Smooth muscle cell (in vitro differentiated cells): Measurements from ENCODE around the gene SLC29A1. TPM values are rescaled to one million over a fixed set of nuclear protein-coding genes. Genes with fewer than 3 reads are reported as not detected.

Source experiments
- DNase-seq: peaks from one replicate; lab custom pipeline; 2025; ENCODE audit not compliant: unreplicated experiment; lab: John Stamatoyannopoulos, UW
- H2AFZ ChIP-seq: fragments of 200-600 bp; sonication (generic); 2 replicates; pipeline ENCODE4 v1.6.0; 2016; ENCODE audit warnings: antibody characterized with exemption, low read depth, mild to moderate bottlenecking
- H3F3A ChIP-seq: fragments of 200-600 bp; sonication (generic); 2 replicates; pipeline ENCODE4 v1.6.0; 2017; ENCODE audit warnings: antibody characterized with exemption, low read depth
- H3K27ac ChIP-seq: fragments of 200-600 bp; sonication (generic); 2 replicates; pipeline ENCODE4 v1.5.1; 2016; ENCODE audit warnings: low read depth, mild to moderate bottlenecking
- H3K27me3 ChIP-seq: fragments of 200-600 bp; sonication (generic); 2 replicates; pipeline ENCODE4 v1.6.1; 2016; ENCODE audit warnings: low read depth, mild to moderate bottlenecking
- H3K36me3 ChIP-seq: fragments of 200-600 bp; sonication (generic); 2 replicates; pipeline ENCODE4 v1.5.1; 2016; ENCODE audit warnings: low read depth
- H3K4me1 ChIP-seq: fragments of 200-600 bp; sonication (generic); 2 replicates; pipeline ENCODE4 v1.5.1; 2016; ENCODE audit warnings: low read depth
- H3K4me2 ChIP-seq: fragments of 200-600 bp; sonication (generic); 2 replicates; pipeline ENCODE4 v1.6.0; 2016; ENCODE audit warnings: mild to moderate bottlenecking
- H3K4me3 ChIP-seq: fragments of 200-600 bp; sonication (generic); 2 replicates; pipeline ENCODE4 v1.5.1; 2016; ENCODE audit warnings: mild to moderate bottlenecking
- H3K79me2 ChIP-seq: fragments of 200-600 bp; sonication (generic); 2 replicates; pipeline ENCODE4 v1.6.0; 2016; ENCODE audit warnings: low read depth, mild to moderate bottlenecking
- H3K9ac ChIP-seq: fragments of 200-600 bp; sonication (generic); 2 replicates; pipeline ENCODE4 v1.6.0; 2016; ENCODE audit warnings: low read depth
- H3K9me3 ChIP-seq: fragments of 200-600 bp; sonication (generic); replicated peaks from 2 replicates; pipeline ENCODE4 v1.5.1; 2016; ENCODE audit warnings: low read depth
- H4K20me1 ChIP-seq: fragments of 200-600 bp; sonication (generic); 2 replicates; pipeline ENCODE4 v1.6.0; 2016; ENCODE audit warnings: low read depth
- WGBS: methylation state at CpG from one replicate; pipeline ENCODE4 v1.1.7; 2016; ENCODE audit warnings: low lambda C conversion rate; 5-methylcytosine and 5-hydroxymethylcytosine counted together
- polyA plus RNA-seq: library from polyadenylated mRNA; unstranded; fragments of >200 nt; fragmentation: Nextera tagmentation; extraction: Ambion mirVana; gene quantifications from 2 replicates; pipeline ENCODE4 v1.2.1, GENCODE V29; 2016
- total RNA-seq: library from RNA; depleted of rRNA; stranded (reverse); fragments of >200 nt; gene quantifications from 2 replicates; pipeline ENCODE4 v1.2.3, GENCODE V29; 2014
- TF ChIP-seq, protein P1 (sequence below): fragments of 200-600 bp; sonication (generic); IDR thresholded peaks from 2 replicates; pipeline ENCODE4 v1.5.1; 2017; ENCODE audit warnings: borderline replicate concordance, mild to moderate bottlenecking, antibody characterized with exemption; ENCODE audit not compliant: insufficient read depth, poor library complexity, severe bottlenecking

SLC29A1 gene
- total and polyA plus RNA-seq, 2 experiments from 2014 or later = 7.4 to 8.0 TPM

DNA sequence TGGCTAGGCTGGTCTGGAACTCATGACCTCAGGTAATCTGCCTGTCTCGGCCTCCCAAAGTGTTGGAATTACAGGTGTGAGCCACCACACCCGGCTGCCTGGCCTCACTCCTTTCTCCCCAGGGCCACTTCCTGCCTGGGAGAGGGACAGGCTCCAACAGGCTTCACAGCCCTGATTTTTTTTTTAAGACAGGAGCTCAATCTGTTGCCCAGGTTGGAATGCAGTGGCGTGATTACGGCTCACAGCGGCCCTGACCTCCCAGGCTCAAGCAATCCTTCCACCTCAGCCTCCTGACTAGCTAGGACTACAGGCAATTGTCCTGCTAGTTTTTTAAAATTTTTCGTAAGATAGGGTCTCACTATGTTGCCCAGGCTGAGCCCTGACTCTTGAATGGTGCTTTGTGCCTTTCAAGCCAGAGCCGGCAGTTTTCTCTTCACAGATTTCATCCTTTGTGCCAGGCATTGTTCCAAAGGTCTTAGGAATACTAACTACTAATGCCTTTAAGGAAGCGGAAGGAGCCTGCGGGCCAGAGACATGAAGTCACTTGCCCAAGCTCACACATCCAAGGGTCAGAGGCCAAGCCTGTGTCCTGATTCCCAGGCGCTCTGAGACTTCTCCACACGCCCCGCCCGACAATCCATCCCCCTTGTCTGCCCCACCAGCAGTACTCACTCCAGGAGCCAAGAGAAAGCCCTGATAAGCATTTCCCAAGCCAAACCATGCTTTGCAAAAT lies 45.5 kb upstream of the SLC29A1 start:
- Histone ChIP-seq H3K9ac (no peak overlapping the region), H3K27ac (no peak overlapping the region), H3K36me3 (no peaks in the 10 kb centered on the region), H2AFZ (no peak overlapping the region), H3K4me2 (no peak overlapping the region), H3K27me3 (no peaks in the 10 kb centered on the region), H3K4me3 (no peak overlapping the region), H3K9me3 (no peaks in the 10 kb centered on the region), H4K20me1 (no peaks in the 10 kb centered on the region), H3F3A (no peaks in the 10 kb centered on the region), H3K79me2 (no peaks in the 10 kb centered on the region), H3K4me1 (no peaks in the 10 kb centered on the region)
- TF ChIP-seq, protein P1, sequence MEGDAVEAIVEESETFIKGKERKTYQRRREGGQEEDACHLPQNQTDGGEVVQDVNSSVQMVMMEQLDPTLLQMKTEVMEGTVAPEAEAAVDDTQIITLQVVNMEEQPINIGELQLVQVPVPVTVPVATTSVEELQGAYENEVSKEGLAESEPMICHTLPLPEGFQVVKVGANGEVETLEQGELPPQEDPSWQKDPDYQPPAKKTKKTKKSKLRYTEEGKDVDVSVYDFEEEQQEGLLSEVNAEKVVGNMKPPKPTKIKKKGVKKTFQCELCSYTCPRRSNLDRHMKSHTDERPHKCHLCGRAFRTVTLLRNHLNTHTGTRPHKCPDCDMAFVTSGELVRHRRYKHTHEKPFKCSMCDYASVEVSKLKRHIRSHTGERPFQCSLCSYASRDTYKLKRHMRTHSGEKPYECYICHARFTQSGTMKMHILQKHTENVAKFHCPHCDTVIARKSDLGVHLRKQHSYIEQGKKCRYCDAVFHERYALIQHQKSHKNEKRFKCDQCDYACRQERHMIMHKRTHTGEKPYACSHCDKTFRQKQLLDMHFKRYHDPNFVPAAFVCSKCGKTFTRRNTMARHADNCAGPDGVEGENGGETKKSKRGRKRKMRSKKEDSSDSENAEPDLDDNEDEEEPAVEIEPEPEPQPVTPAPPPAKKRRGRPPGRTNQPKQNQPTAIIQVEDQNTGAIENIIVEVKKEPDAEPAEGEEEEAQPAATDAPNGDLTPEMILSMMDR = no peak
- DNase-seq = no peak
- WGBS = 75% methylated on average over 13 of the region's 13 CpGs

DNA sequence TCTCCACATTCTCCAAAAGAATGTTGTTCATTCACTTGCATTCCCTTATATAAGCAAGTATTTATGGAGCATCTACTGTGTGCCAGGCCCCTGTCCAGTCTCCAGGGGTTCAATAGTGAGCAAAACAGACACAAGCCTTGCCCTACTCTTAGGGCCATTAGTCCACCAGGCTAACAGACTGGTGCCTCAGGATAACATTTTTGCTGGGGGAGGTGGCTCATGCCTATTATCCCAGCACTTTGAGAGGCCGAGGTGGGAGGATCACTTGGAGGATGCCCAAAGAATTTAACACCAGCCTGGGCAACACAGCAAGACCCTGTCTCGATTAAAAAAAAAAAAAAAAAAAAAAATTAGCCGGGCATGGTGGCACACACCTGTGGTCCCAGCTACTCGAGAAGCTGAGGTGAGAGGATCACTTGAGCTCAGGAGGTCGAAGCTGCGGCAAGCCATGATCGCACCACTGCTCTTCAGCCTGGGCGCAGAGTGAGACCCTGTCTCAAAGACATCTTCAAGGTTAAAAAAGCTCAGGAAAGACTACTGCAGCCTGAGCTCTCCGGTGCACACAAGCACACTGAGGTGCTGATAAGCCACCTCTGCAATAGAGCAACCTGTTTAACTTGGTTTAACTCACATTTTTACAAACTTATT lies 44.8 kb upstream of the SLC29A1 start:
- WGBS = 90% methylated on average over 9 of the region's 9 CpGs
- Histone ChIP-seq H2AFZ (no peak overlapping the region), H3K36me3 (no peaks in the 10 kb centered on the region), H3K79me2 (no peaks in the 10 kb centered on the region), H3K4me3 (no peak overlapping the region), H3K27me3 (no peaks in the 10 kb centered on the region), H3K4me2 (no peak overlapping the region), H3K9me3 (no peaks in the 10 kb centered on the region), H3F3A (no peaks in the 10 kb centered on the region), H4K20me1 (no peaks in the 10 kb centered on the region), H3K9ac (no peak overlapping the region), H3K27ac (no peak overlapping the region), H3K4me1 (no peaks in the 10 kb centered on the region)
- TF ChIP-seq, protein P1 = no peak
- DNase-seq = no peak

DNA sequence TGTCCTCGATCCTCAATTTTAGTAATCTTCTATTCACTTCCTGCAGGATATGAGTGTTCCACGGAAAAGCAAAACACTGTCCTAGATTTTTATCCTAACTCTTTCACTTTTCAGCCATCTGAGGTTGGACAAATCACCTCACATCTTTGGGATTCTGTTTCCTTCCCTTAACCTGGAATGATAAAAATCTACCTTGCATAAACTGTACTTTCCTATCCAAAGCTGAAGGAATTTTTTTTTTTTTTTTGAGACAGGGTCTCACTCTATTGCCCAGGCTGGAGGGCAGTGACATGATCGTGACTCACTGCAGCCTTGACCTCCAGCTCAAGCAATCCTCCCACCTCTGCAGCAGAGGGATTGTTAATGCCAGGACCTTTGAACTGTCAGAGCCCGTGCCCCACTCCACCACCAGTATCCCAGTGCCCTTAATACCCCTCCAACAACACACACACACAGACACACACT lies 44.3 kb upstream of the SLC29A1 start:
- Histone ChIP-seq H3K4me3 (no peak overlapping the region), H3K9ac (no peak overlapping the region), H2AFZ (no peak overlapping the region), H3K36me3 (no peaks in the 10 kb centered on the region), H3K4me1 (no peaks in the 10 kb centered on the region), H3K9me3 (no peaks in the 10 kb centered on the region), H4K20me1 (no peaks in the 10 kb centered on the region), H3F3A (no peaks in the 10 kb centered on the region), H3K27me3 (no peaks in the 10 kb centered on the region), H3K4me2 (no peak overlapping the region), H3K27ac (no peak overlapping the region), H3K79me2 (no peaks in the 10 kb centered on the region)
- WGBS = 66% methylated on average over 4 of the region's 4 CpGs
- TF ChIP-seq, protein P1 = no peak
- DNase-seq = no peak

DNA sequence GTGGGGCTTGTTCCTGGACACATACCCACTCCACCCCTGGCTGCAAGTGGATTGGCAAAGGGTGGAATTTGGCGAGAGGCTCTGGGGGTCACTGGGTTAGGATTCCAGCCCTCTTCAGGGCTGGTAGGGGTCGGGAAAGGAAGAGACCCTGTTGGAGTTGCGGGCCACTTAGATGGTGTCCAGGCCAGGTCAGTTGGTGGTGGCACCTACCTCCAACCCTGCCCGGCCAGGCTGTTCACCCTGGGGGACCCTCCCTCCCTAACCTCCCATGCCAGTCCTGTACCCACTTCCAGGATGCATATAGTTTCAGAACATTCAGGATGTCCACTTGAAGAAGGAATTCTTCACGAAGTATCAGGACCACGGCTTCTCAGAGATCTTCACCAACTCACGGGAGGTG lies 43.7 kb upstream of the SLC29A1 start:
- no peak overlapping the region for H3K9ac ChIP-seq
- no peaks in the 10 kb centered on the region for H3K79me2 ChIP-seq
- H4K20me1 ChIP-seq = no peaks in the 10 kb centered on the region
- no peaks in the 10 kb centered on the region for H3K4me1 ChIP-seq
- WGBS = 89% methylated on average over 6 of the region's 7 CpGs
- no peaks in the 10 kb centered on the region for H3F3A ChIP-seq
- H3K36me3 ChIP-seq = no peaks in the 10 kb centered on the region
- H3K27ac ChIP-seq = no peak overlapping the region
- no peak overlapping the region for H3K4me2 ChIP-seq
- TF ChIP-seq, protein P1 = no peak
- no peaks in the 10 kb centered on the region for H3K9me3 ChIP-seq
- H3K4me3 ChIP-seq = no peak overlapping the region
- no peak overlapping the region for H2AFZ ChIP-seq
- no peaks in the 10 kb centered on the region for H3K27me3 ChIP-seq
- DNase-seq = no peak
